OCI-LY3 (cell line): ENCODE results near the gene MYLK.

ENCODE experiments used
- EZH2phosphoT487 ChIP-seq: fragments of 200-600 bp; shearing (Covaris generic); IDR thresholded peaks from 2 replicates; pipeline ENCODE4 v1.6.1; 2018; ENCODE audit warnings: antibody characterized with exemption, mixed run types, low read depth
- TF ChIP-seq, protein P1 (sequence below): fragments of 200-600, 300-600 bp; sonication (generic); IDR thresholded peaks from 2 replicates; pipeline ENCODE4 v1.5.1; 2014; ENCODE audit warnings: antibody characterized with exemption, low read length, low read depth

DNA sequence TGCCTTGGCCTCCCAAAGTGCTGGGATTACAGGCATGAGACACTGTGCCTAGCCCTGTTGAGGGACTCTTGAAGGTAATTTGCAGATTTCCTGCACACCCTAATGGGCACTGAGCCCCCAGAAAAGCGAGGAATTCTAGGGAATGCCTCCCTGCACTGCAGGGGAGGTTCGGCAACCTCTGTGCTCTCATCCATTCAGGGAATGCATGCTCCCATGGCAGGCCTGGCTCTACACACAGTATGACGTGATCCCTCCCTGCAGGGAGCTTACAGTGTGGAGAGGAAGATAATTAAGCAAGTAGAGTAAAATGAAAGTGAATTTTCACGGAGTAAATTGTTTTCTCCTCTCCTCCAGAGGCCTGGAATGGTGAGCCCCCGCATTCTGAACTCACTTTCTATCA, 166.0 kb downstream of the MYLK start:
- TF ChIP-seq, protein P1, sequence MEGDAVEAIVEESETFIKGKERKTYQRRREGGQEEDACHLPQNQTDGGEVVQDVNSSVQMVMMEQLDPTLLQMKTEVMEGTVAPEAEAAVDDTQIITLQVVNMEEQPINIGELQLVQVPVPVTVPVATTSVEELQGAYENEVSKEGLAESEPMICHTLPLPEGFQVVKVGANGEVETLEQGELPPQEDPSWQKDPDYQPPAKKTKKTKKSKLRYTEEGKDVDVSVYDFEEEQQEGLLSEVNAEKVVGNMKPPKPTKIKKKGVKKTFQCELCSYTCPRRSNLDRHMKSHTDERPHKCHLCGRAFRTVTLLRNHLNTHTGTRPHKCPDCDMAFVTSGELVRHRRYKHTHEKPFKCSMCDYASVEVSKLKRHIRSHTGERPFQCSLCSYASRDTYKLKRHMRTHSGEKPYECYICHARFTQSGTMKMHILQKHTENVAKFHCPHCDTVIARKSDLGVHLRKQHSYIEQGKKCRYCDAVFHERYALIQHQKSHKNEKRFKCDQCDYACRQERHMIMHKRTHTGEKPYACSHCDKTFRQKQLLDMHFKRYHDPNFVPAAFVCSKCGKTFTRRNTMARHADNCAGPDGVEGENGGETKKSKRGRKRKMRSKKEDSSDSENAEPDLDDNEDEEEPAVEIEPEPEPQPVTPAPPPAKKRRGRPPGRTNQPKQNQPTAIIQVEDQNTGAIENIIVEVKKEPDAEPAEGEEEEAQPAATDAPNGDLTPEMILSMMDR: no peak
- TF ChIP-seq EZH2phosphoT487: no peak
